ENCODE results near the gene PLEKHG7.

PLEKHG7 gene

GRCh38 chr12:92722897-92723296, 20.1 kb downstream of the PLEKHG7 start:
- no peak for TF ChIP-seq ZFX (IDR thresholded peaks at IDR 0.05)
- TF ChIP-seq CTCF (conservative IDR thresholded peaks at IDR 0.05): no peak
- H3K27ac ChIP-seq: no peak overlapping the region

DNA sequence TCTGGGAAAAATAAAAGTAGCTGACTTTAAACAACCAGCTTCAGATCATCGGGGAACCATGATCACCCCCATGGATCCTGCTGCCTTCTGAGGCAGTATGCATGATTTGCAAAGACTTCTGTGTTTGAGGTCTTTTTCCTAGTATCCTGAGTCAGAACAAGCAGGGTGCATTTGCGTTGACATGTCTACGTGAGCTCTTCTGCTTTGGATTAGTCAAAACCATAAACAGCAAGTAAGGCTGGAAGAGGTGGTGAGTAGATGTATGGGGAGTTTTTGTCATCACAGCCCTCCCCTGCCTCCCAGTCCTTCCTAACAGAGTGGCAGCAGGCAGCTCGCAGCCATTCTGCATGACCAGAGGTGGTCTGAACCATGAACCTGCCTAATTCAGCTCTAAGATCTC, 24.1 kb downstream of the PLEKHG7 start:
- H3K27ac ChIP-seq: no peak overlapping the region
- TF ChIP-seq CTCF (conservative IDR thresholded peaks at IDR 0.05) (no peak), ZFX (IDR thresholded peaks at IDR 0.05) (no peak)

DNA sequence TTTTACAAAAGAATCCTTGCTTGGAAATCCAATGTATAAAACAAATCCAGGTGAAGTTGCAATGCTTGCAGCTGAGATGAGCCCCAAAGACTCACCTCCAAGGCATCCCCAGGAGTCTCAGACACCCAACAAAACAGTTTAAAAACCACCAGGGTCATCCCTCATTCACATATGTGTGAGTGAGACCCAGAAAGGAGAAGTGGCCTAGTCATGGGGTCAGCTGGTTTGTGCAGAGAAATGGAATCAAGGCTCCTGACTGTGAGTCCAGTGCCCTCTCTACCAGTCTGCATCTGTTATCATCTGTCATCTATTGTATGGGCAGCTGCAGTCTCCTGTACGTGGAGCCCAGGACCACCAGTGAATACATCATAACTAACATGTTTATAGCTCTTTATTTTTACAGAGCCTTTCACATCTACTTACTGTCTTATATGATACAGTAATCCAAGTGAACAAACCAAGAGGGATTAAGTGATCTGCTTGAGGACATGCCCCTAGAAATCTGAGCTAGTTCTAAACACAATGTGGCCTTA, 27.1 kb downstream of the PLEKHG7 start:
- TF ChIP-seq CTCF (conservative IDR thresholded peaks at IDR 0.05): no peak
- no peak for TF ChIP-seq ZFX (IDR thresholded peaks at IDR 0.05)
- no peak overlapping the region for H3K27ac ChIP-seq

- TF ChIP-seq CTCF (conservative IDR thresholded peaks at IDR 0.05): no peak
Observed at GRCh38 chr12:92730758-92731157, 28.0 kb downstream of the PLEKHG7 start.

GRCh38 chr12:92732216-92732615, 29.4 kb downstream of the PLEKHG7 start:
- TF ChIP-seq CTCF (conservative IDR thresholded peaks at IDR 0.05) (no peak), ZFX (IDR thresholded peaks at IDR 0.05) (no peak)
- no peak overlapping the region for H3K27ac ChIP-seq

More at GRCh38 chr12:92730758-92731157, 28.0 kb downstream of the PLEKHG7 start:
- no peak overlapping the region for H3K27ac ChIP-seq

DNA sequence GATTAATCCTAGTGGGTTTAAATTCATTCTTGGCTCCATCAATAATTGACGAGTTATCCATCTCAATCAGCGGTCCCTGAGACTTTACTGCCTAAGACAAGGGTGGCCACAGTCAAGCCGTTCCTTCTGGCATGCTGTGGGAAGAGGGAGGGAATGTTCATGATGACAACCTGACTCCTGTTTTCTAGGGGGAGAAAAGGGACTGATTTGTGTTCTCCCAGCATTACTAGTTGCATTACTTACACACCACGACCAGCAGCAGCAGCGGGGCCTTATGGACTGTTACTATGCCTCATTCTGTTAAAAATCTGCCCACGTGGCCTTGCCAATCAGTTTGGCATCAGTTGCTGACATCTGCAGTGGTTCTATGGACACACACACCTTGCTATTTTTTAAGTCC, 29.9 kb downstream of the PLEKHG7 start:
- H3K27ac ChIP-seq: no peak overlapping the region
- TF ChIP-seq ZFX (IDR thresholded peaks at IDR 0.05) (no peak), CTCF (conservative IDR thresholded peaks at IDR 0.05) (no peak)

- TF ChIP-seq ZFX (IDR thresholded peaks at IDR 0.05): no peak
- TF ChIP-seq CTCF (conservative IDR thresholded peaks at IDR 0.05): no peak
- H3K27ac ChIP-seq: no peak overlapping the region
Observed at GRCh38 chr12:92733181-92733580, 30.4 kb downstream of the PLEKHG7 start.
